ENCODE measurements around the gene PABPN1L. TPM values are rescaled to one million over a fixed set of nuclear protein-coding genes. Genes with fewer than 3 reads are reported as not detected.

Gene PABPN1L
- total RNA-seq, 1 donor from 2014 or later, result not detected

DNA sequence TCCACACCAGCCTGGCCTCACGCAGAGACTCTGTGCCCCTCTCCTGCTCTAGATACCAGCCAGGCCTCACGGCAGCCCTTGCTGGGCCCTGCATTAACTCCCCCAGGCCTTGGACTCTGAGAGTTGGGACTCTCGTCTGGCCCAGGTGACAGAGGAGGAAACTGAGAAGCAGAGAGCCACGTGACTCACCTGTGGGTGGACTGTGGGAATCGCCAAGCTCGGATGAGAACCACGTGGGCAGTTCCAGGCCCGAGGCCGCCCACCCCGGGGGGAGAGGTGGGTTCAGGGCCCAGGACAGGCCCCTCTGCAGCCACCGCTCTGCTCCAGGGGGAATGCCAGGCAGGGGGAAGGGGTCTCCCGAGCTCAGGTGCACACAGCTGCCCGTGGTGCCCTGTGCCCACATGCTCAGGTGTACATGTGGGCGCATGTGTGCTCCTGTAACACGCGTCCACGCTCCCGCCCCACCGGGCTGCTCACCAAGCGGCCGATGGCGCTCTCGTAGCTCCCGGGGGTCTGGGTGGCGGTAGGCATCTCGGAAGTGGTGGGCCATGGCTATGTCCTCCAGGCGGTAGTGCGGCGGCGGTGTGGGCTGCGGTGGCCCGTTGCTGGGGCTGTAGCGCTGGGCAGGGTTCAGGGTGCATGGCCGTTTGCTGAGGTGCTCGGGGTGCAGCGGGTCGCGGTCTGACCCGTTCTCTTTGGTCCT is 18.3 kb upstream of the PABPN1L start:
- no peak for DNase-seq

- peak; percentile 85 for DNase-seq
Measured at GRCh38 chr16:88883946-88884345, 17.5 kb upstream of the PABPN1L start.

GRCh38 chr16:88883117-88883895 is 16.8 kb upstream of the PABPN1L start:
- no peak for DNase-seq

- no peak for DNase-seq
Measured at GRCh38 chr16:88882358-88883030, 16.0 kb upstream of the PABPN1L start.

DNA sequence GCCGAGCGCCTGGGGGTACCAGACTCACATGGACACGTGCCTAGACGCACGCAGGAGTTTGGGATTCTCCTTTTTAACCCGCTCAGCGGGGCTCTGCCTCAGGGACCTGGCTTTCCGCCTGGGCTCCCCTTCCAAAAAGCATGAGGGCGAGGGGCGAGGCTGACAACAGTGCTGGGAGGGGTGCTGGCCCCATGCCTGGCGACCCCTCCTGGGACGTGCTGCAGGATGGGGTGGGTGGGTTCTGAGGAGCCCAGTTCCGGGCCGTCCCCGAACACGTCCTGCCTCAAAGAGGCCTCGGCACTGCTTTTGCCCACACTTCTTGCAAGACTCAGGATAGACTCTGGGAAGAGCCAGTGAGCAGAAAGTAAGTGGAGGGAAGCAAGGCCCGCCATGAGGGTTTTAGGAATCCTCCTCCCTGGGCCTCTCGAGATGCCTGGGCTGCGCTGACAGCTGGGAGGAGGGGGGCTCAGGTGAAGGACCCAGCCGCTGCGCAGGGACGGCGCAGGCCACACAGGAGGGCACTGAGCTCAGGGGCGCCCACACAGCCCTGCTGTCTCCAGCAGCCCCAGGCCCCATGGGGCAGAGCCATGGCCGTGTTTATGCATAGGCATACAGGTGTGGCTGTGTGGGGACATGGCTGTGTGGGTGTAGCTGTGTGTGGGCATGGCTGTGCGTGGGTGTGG is 15.4 kb upstream of the PABPN1L start:
- no peak for DNase-seq

GRCh38 chr16:88881007-88881615 is 14.7 kb upstream of the PABPN1L start:
- peak; percentile 45 for DNase-seq

DNA sequence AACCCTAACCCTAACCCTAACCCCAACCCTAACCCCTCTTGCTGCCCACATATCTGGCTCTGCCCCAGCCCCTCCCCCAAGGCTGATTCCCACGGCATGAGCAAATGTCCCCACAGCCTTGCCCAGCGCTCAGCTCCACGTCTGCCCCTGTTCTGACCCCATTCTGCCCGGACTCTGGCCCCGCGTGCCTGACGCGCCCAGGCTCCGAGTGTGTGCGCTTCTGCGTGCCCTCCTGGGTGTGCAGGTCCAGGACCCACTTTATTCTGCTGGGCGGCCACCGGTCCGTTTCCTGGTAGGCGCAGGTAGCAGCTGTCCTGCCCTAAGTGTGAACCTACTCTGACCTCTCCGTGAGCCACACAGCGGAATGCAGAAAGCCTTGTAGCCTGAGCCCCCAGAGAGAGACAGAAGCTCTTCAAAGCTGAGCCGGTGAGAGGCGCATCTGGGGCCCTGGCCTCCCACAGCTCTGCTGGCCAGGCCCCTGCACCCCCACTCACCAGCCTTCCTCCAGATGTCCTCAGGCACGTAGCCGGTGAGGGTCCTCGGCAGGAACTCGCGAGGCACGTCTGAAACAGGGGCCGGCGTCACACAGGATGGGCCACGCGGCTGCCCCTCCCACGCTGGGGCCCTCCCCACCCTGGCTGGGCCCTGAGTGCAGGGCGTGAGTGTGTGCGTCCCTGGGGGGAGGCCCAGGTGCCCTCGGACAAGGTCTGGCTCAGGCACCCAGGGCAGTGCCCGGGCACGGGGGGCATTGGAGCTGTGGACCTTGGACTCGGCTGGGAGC is 14.0 kb upstream of the PABPN1L start:
- no peak for DNase-seq

DNA sequence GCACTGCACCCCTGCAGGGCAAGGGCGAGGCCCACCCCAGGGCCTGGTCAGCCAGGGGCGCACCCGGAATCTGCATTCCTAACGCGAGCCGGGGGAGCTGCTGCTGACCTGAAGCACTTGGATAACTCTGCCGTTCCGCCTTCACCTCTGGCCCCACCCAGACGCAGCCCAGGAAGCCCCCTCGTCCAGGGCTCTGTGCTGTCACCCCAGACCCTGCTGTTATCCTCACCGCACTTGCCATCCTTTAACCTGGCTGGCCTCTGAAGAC is 13.3 kb upstream of the PABPN1L start:
- no peak for DNase-seq

GRCh38 chr16:88878967-88879787 is 12.7 kb upstream of the PABPN1L start:
- peak; percentile 56 for DNase-seq

DNA sequence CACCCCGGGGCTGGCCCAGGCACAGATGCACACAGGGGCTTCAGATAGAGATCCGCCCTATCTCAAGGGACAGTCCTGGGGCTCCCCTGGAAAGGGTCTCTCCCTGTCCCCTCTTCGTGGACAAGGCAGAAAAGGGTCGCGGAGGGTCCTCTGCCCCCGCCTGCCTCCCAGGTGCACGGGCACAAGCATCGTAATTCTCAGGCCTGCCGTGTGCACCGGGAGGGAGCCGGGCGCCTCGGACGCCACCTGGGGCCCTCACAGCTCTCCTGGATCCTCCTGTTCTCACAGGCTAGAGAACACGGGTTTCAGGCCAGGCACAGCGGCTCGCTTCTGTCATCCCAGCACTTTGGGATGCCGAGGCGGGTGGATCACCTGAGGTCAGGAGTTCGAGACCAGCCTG is 11.9 kb upstream of the PABPN1L start:
- no peak for DNase-seq

- no peak for DNase-seq
Measured at GRCh38 chr16:88877564-88878289, 11.3 kb upstream of the PABPN1L start.

DNA sequence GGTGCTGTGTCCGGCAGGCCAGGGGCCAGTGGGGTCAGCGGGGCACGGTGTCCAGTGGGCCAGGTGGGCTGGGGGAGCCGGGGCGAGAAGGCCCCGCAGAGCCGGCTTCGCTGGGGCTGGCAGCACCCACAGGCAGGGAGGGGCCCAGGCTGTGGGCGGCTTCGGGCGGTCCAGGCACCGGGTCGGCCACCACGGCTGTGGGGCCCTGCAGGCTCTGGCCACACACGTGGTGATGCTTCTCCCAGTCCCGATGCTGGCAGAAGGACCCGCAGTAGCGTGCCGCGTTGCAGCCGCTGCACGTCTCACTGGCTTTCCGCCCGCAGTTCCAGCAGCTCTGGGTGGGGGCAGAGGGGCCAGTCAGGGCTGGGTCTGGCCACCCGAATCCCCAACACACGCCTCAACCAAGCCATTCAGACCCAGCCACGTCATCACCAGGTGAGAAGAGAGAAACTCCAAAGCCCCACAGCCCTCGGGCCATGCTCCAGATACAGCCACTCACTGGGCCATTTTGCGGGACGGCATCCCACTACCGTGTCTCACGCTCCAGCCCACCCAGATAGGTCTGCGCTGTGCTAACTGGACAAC is 10.6 kb upstream of the PABPN1L start:
- DNase-seq, result no peak

DNA sequence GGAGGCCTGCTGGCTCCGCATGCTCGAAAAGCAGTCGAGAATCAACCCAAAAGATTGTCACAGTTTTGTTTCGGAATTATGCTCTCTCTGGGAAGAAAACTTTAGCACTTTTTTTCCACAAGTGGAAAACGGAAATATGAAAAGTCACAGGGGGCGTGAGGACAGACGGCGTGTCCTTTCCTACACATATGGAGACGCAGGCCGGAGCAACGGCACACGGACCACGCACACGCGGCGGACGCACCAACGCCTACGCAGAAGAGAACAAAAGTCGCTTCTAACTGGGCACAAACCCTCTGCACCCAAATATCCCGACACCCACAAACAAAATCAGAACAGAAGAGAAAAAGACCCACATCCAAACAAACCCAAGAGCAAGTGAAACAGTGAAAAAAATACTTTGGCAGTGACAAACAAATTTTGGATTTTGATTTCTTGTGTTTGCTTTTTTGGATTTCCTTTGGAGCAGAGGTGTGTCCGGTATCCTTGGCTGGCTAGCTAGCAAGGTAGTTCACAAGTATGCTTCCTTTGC is 9.3 kb upstream of the PABPN1L start:
- no peak for DNase-seq

DNA sequence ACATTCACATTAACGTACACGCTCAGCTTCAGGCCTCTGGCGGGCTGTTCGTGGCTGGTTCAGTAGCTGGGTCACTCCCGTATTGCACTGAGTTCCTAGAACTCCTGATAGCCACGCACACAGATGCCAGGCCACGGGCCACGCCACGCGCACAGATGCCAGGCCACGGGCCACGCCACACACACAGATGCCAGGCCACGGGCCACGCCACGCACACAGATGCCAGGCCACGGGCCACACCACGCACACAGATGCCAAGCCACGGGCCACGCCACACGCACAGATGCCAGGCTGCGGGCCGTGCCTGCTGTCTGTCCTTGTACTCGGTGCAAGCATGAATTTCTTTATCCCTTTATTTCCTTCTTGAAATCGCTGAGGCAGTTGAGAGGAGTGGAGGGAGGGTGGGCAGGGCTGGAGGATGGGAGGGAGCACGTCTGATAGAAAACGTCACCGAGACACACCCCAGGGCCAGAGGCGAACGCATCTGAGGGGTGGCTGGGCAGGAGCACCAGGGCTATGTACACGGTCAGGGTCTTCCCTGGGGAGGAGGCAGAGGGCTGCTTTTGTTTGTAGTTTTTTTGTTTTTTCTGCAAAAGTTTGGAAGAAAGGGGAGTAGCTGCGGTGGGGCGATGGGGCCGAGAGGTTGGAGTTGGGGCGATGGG is 8.6 kb upstream of the PABPN1L start:
- DNase-seq, result no peak

GRCh38 chr16:88872650-88873331 is 6.3 kb upstream of the PABPN1L start:
- no peak for DNase-seq

- no peak for DNase-seq
Measured at GRCh38 chr16:88871730-88872416, 5.4 kb upstream of the PABPN1L start.

- no peak for DNase-seq
Measured at GRCh38 chr16:88871349-88871702, 4.9 kb upstream of the PABPN1L start.

Data from tongue (tissue), 2 donors.